Spleen (tissue), 7 donors: ENCODE results near the gene ZMPSTE24.

Experiments
- POLR2A ChIP-seq, 3 donors: fragments of 450-650 bp; IDR thresholded peaks; one replicate each; pipeline ENCODE4 v1.5.1; 2017; ENCODE audit warnings: antibody characterized with exemption in 3 of 3, mild to moderate bottlenecking in 1 of 3
- TF ChIP-seq, protein P1 (sequence below), 11 experiments: fragments of 200-600 bp in 7 of 11; fragments of 450-650 bp in 4 of 11; sonication (generic) in 4 of 11; IDR thresholded peaks in 8 of 11; conservative IDR thresholded peaks in 3 of 11; 1 replicate in 7 of 11; 2 replicates in 4 of 11; pipeline versions ENCODE4 v1.4.0 to v1.8.0; 2016 to 2021; ENCODE audit warnings: antibody characterized with exemption in 11 of 11, inconsistent platforms in 4 of 11, mild to moderate bottlenecking in 1 of 11
- donor health status: DM: no; HTN: no; CAD: no; lungs with moderate emphysema.
- donor health status: DM: no; HTN: no; CAD: no.
- donor health status: DM: no; HTN: no; CAD: no.

DNA sequence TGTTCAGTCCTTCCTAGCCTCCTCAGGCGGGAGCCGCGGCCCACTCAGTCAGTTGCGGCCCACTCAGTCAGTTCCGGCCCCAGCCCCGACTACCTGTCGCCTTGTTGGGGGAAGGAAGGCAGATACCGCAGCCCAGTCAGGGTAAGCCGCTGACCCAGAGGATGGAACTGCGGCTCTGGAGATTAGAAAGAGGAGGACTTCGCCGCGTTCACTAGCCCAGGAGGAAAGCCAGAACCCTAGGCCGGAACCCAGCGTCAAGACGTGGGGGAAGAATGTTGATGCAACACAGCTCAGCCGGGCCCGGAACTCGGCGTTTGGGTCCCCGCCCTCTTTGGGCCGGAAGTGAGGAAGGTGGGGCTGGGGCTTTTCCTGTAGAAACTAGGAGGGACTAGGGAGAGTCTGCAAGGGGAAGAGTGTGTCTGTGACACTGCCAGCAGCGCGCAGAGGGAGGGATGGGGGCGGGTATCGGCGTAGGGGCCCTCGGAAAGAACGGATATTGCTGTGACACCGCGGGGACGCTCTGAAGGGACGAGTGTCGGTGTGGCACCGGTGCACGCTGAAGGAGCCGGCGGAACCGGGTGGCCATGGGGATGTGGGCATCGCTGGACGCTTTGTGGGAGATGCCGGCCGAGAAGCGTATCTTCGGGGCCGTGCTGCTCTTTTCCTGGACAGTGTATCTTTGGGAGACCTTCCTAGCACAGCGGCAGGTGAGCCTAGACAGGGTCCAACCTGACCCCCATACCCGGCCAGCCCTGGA lies at the start of gene ZMPSTE24:
- TF ChIP-seq, protein P1, sequence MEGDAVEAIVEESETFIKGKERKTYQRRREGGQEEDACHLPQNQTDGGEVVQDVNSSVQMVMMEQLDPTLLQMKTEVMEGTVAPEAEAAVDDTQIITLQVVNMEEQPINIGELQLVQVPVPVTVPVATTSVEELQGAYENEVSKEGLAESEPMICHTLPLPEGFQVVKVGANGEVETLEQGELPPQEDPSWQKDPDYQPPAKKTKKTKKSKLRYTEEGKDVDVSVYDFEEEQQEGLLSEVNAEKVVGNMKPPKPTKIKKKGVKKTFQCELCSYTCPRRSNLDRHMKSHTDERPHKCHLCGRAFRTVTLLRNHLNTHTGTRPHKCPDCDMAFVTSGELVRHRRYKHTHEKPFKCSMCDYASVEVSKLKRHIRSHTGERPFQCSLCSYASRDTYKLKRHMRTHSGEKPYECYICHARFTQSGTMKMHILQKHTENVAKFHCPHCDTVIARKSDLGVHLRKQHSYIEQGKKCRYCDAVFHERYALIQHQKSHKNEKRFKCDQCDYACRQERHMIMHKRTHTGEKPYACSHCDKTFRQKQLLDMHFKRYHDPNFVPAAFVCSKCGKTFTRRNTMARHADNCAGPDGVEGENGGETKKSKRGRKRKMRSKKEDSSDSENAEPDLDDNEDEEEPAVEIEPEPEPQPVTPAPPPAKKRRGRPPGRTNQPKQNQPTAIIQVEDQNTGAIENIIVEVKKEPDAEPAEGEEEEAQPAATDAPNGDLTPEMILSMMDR (IDR thresholded peaks at IDR 0.05 in 8 of 11, conservative IDR thresholded peaks at IDR 0.05 in 3 of 11) = peak in 2 of 11 experiments; percentile 20 to 31
- TF ChIP-seq POLR2A (IDR thresholded peaks at IDR 0.05) = peak in 2 of 3 donors; percentile 7 to 63
